DOHH2 (cell line): Measurements from ENCODE around the gene CARMIL1.

Experiments
- EZH2phosphoT487 ChIP-seq: fragments of 200-600 bp; sonication (generic); IDR thresholded peaks from 2 replicates; pipeline ENCODE4 v1.6.1; 2017; ENCODE audit warnings: borderline replicate concordance, mild to moderate bottlenecking, antibody characterized with exemption, low read length, moderate library complexity, mixed read lengths
- TF ChIP-seq, protein P1 (sequence below): fragments of 200-600 bp; sonication (generic); IDR thresholded peaks from one replicate; pipeline ENCODE4 v1.5.1; 2014; ENCODE audit warnings: antibody characterized with exemption, mild to moderate bottlenecking, low read depth, low read length; ENCODE audit not compliant: poor library complexity, severe bottlenecking

DNA sequence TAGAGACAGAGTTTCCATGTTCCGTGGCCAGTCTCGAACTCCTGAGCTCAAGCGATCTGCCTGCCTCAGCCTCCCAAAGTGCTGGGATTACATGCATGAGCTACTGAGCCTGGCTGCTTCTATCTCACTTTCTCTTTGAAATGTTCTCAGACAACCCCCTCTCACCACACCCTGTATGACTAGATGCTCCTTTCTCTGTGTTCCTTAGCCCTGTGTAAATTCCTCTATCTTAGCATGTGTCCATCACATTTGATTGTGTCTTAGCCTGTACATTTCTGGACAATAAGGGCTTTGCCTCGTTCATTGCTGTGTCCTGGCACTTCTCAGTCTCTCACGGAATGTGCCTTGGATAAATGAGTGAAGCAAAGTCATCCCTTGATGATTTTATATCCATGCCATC lies 204.8 kb downstream of the CARMIL1 start:
- TF ChIP-seq, protein P1, sequence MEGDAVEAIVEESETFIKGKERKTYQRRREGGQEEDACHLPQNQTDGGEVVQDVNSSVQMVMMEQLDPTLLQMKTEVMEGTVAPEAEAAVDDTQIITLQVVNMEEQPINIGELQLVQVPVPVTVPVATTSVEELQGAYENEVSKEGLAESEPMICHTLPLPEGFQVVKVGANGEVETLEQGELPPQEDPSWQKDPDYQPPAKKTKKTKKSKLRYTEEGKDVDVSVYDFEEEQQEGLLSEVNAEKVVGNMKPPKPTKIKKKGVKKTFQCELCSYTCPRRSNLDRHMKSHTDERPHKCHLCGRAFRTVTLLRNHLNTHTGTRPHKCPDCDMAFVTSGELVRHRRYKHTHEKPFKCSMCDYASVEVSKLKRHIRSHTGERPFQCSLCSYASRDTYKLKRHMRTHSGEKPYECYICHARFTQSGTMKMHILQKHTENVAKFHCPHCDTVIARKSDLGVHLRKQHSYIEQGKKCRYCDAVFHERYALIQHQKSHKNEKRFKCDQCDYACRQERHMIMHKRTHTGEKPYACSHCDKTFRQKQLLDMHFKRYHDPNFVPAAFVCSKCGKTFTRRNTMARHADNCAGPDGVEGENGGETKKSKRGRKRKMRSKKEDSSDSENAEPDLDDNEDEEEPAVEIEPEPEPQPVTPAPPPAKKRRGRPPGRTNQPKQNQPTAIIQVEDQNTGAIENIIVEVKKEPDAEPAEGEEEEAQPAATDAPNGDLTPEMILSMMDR: no peak
- TF ChIP-seq EZH2phosphoT487: no peak
